ENCODE data around the gene ADD3.

GRCh38 chr10:110158051-110159005 is 150.5 kb downstream of the ADD3 start:
- TF ChIP-seq CTCF (IDR thresholded peaks at IDR 0.05) (no peak), POLR2A (IDR thresholded peaks at IDR 0.05) (no peak)

All from heart left ventricle (tissue), 13 donors.